ENCODE measurements around the gene FOS. TPM values are rescaled to one million over a fixed set of nuclear protein-coding genes. Genes with fewer than 3 reads are reported as not detected.

Gene FOS
- total RNA-seq, 4 donors from 2014 or later, result 935 to 2,479 (median 2,174) TPM

GRCh38 chr14:75320196-75320595, 41.6 kb downstream of the FOS start:
- TF ChIP-seq CTCF (IDR thresholded peaks at IDR 0.05), result no peak

GRCh38 chr14:75322746-75323145, 44.1 kb downstream of the FOS start:
- no peak for DNase-seq (ENCODE audit: low spot score)
- TF ChIP-seq CTCF (IDR thresholded peaks at IDR 0.05), result no peak
- ATAC-seq (ENCODE audit: low FRiP score), result no peak

More at GRCh38 chr14:75320196-75320595, 41.6 kb downstream of the FOS start:
- ATAC-seq (ENCODE audit: low FRiP score), result no peak
- no peak for DNase-seq (ENCODE audit: low spot score)

GRCh38 chr14:75323571-75323970, 44.9 kb downstream of the FOS start:
- no peak for ATAC-seq (ENCODE audit: low FRiP score)
- DNase-seq (ENCODE audit: low spot score), result no peak
- no peak for TF ChIP-seq CTCF (IDR thresholded peaks at IDR 0.05)

GRCh38 chr14:75328558-75329155, 50.0 kb downstream of the FOS start:
- DNase-seq (ENCODE audit: low spot score), result no peak
- ATAC-seq (ENCODE audit: low FRiP score), result no peak
- no peak for TF ChIP-seq CTCF (IDR thresholded peaks at IDR 0.05)

- TF ChIP-seq CTCF (IDR thresholded peaks at IDR 0.05), result no peak
- DNase-seq (ENCODE audit: low spot score) (no peak), ATAC-seq (ENCODE audit: low FRiP score) (no peak)
Measured at GRCh38 chr14:75329369-75329768, 50.7 kb downstream of the FOS start.

- no peak for ATAC-seq (ENCODE audit: low FRiP score)
- no peak for TF ChIP-seq CTCF (IDR thresholded peaks at IDR 0.05)
- no peak for DNase-seq (ENCODE audit: low spot score)
Measured at GRCh38 chr14:75331471-75331870, 52.8 kb downstream of the FOS start.

Small RNA genes lying within 50 kb of the gene (small RNA-seq; reads per million reads assigned to genes)
- not detected for gene RF00004

Other genes starting within 250 kb of the FOS start
- 10 to 100 TPM; 20.4 to 47.1 (median 24.4) TPM for gene MLH3, start 227.4 kb upstream of the FOS start, total RNA-seq
- 10 to 100 TPM; 10.7 to 17.0 (median 13.2) TPM for gene ACYP1, start 214.8 kb upstream of the FOS start, total RNA-seq
- gene ZC2HC1C, start 209.2 kb upstream of the FOS start, total RNA-seq, result 1 to 10 TPM in 3 of 4 donors, under 1 TPM in 1; 0.48 to 5.6 (median 1.5) TPM
- gene NEK9, start 151.8 kb upstream of the FOS start, total RNA-seq, result 10 to 100 TPM; 40.1 to 68.3 (median 54.8) TPM
- gene TMED10, start 102.2 kb upstream of the FOS start, total RNA-seq, result 100 to 1,000 TPM; 189 to 372 (median 341) TPM
- gene JDP2, start 149.2 kb downstream of the FOS start, total RNA-seq, result 100 to 1,000 TPM in 1 of 4 donors, 10 to 100 TPM in 3; 59.7 to 141 (median 78.4) TPM
- 10 to 100 TPM in 3 of 4 donors, 1 to 10 TPM in 1; 8.2 to 22.8 (median 12.9) TPM for gene BATF, start 243.6 kb downstream of the FOS start, total RNA-seq

All from omental fat pad (tissue), 4 donors.